ENCODE results near the gene GRAMD2B.
"Not testable (repeated sequence)": the region's sequence is repeated elsewhere in the genome, so short reads cannot be mapped to it uniquely, and the experiment has no call there.

The GRAMD2B gene

DNA sequence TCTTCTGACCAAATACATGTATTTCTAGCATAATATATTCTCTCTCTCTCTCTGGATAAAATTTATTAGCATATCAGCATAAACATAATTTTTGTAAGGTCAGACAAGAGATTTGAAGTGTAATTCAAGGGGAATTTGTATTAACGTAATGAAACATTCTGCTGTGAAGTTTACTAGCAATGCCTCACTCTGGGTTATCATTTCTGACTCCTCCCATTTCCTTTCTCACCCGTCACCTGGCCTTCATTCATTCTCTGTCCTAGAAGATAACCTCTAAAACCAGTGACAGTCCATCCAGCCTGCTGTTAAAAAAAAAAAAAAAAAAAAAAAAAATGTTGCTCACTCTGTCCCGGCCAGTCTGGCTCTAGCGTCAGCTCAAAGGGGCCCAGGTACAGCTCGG lies 27.1 kb downstream of the GRAMD2B start:
- no peak for DNase-seq (ENCODE audit: low read depth, low spot score)

DNA sequence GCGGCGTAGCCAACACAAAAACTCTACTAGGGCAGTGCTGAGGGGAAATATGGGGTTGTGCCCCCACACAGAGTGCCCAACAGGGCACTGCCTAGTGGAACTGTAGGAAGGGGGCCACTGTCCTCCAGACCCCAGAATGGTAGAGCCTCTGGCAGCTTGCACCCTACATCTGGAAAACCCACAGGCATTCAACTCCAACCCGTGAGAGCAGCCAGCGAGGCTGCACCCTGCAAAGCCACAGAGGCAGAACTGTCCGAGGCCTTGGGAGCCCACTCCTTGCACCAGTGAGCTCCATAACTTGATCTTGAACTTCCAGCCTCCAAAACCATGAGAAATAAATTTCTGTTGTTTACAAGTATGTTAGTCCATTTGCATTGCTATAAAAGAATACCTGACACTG lies 27.7 kb downstream of the GRAMD2B start:
- no peak for DNase-seq (ENCODE audit: low read depth, low spot score)

DNA sequence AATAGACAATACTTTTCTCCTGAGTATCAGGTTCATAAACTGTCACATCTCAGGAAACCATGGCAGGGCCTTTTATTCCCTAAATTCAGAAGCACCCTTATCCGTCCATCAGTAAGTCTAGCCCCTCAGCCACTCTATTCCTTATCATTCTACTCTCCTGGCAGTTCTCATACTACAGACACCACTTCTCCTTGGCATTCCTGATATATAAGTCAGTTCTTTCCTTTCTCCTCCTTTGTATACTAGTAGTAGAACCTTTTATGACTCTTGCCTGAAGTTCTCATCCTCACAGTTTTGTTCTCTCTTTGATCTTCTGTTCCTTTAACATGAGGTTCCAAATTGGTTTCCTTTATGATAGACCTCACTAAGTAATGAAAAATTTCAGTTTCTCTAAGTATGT lies 29.3 kb downstream of the GRAMD2B start:
- no peak for DNase-seq (ENCODE audit: low read depth, low spot score)

- DNase-seq (ENCODE audit: low read depth, low spot score) = no peak
Measured at GRCh38 chr5:126454081-126454480, 30.9 kb downstream of the GRAMD2B start.

- DNase-seq (ENCODE audit: low read depth, low spot score) = no peak
Measured at GRCh38 chr5:126454535-126454934, 31.3 kb downstream of the GRAMD2B start.

GRCh38 chr5:126455264-126455663 lies 32.1 kb downstream of the GRAMD2B start:
- DNase-seq (ENCODE audit: low read depth, low spot score) = no peak

GRCh38 chr5:126455728-126456127 lies 32.5 kb downstream of the GRAMD2B start:
- no peak for DNase-seq (ENCODE audit: low read depth, low spot score)

DNA sequence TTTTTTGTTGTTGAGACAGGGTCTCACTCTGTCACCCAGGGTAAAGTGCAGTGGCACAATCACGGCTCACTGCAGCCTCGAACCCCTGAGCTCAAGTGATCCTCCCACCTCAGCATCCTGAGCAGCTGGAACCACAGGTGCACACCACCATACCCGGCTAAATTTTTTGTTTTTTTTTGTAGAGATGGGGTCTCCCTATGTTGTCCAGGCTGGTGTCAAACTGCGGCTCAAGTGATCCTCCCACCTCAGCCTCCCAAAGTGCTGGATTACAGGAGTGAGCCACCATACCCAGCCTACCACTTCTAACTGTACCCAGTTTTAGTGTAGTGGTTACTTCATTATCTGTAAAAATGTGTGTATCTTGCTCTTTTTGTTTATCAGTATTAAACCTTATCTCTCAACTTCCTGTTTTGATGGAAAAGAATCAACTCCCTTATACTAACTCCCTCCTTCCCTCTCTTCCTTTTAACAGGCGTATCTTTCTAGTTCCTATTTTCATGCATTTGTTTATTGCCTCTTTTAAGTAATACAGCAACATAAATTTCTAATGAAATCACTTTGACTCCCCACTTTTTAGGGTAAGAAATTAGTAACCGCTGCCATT lies 33.1 kb downstream of the GRAMD2B start:
- no peak for DNase-seq (ENCODE audit: low read depth, low spot score)

DNA sequence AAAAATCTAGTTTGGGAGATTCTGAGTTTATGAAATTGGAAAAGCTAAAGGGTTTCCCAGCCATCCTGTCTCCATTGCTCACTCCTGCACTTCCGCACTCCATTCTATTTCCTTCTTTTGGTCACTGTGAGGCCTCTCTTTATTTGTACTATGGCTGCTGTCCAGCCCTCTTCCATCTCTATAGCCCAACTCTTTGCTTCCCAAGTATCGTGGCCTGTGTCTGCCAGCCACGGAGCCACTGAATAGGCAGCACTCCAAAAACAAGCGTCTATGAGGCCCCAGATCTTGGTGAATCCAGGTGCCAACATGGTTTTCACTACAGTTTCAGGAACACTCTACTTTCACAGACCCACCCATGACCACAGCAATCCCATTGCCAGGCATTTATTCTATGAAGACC lies 37.2 kb downstream of the GRAMD2B start:
- no peak for DNase-seq (ENCODE audit: low read depth, low spot score)

DNA sequence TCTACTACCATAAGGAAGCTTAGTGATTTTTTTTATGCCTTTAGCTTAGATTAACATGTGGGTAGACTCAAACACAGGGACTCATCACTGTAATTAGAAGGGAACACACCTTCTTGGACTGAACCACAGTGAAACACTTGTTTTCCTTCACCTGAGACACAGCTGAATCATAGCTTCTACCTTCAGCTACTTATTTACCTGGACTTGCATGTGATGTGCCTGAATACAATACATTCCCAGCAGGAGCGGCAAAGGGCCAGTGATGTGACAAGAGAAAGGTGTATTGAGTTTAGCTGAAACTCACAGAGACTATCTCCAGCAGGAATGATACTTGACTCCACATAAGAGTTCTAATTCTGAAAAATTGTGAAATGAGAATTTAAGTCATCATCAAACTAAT lies 37.8 kb downstream of the GRAMD2B start:
- DNase-seq (ENCODE audit: low read depth, low spot score) = no peak

DNA sequence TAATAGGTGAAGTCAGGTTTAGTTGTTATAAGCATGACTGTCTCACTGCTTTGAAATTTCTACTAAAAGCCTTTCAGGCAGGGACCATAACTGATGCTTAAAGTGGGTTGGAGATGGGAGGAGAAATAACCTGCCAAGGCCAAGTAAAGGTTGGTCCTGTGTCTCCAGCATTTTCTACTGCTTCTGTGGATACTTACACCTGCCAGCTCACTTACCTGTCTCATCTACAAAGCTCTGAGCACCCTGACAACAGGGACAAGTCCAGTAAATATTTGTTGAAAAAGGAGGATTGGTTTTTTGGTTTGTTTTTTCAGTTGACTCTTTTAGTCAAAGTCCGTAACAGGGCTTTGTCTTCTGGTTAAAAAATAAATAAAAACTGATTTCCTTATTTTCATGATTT lies 38.6 kb downstream of the GRAMD2B start:
- DNase-seq (ENCODE audit: low read depth, low spot score) = no peak

GRCh38 chr5:126462239-126463014 lies 39.2 kb downstream of the GRAMD2B start:
- DNase-seq (ENCODE audit: low read depth, low spot score) = no peak

- DNase-seq (ENCODE audit: low read depth, low spot score) = no peak
Measured at GRCh38 chr5:126464016-126464415, 40.8 kb downstream of the GRAMD2B start.

DNA sequence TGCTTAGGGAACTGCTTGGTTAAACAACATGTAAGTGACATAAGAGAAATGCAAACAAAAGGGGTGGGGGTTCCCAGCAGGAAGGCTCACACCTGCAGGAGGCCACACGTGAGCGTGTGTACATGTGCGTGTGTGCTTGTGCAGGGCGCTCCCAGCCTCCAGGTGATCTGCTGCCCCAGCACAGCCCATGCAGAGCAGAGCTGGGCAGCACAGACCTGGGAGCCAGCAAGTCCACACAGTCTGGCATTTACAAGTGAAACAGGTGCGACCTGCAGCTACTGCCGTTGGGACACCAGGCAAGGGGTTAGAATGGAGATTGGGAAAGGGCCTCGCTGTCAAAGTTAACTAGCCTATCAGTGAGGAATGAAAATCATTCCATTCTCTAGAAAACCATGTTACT lies 41.8 kb downstream of the GRAMD2B start:
- no peak for DNase-seq (ENCODE audit: low read depth, low spot score)

DNA sequence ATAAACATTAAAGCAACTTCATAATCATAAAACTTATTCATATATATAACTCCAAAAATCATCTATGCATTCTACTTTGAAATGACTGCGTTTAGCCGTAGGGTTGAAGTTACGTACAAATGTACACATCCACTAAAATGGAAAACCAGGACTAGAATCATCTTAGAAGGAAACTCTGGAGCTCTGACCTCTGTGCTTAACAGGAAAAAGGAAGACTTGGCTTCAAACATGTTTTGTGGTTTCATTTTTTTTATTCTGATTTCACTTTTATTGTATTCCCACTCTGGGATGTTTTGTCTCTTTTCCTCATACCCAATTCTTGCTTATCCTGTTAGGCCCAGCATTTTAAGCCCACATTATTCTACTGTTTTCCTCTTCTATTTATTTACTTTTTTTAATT lies 44.9 kb downstream of the GRAMD2B start:
- DNase-seq (ENCODE audit: low read depth, low spot score) = no peak

- DNase-seq (ENCODE audit: low read depth, low spot score) = no peak
Measured at GRCh38 chr5:126469536-126470316, 46.5 kb downstream of the GRAMD2B start.

DNA sequence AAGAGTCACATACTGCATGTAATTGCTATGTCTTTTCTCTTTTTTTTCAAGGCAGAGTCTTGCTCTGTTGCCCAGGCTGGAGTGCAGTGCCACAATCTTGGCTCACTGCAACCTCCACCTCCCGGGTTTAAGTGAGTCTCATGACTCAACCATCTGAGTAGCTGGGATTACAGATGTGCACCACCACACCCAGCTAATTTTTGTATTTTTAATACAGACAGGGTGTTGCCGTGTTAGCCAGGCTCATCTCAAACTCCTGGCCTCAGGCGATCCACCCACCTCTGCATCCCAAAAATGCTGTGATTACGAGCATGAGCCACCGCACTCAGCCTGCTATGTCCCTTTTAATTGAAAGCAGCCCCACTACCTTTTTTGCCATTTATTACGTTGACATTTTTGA lies 47.3 kb downstream of the GRAMD2B start:
- not testable (repeated sequence) for DNase-seq (ENCODE audit: low read depth, low spot score)

DNA sequence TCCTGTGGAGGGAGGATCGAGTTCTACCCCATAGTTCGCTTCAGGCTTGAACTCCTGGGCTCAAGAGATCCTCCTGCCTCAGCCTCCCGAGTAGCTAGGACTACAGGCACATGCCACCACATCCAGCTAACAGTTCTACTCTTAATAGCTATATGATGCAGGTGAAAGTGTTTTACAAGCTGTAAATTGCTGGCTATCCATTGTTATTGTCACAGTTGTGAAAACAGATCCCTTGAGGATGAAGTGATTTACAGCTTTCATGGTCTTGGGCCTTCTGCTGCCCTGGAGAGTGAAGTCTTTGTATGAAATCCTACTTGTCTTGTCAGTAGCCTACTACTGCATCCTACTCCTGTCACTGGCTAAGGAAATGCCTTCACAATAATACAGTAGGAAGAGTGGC lies 48.0 kb downstream of the GRAMD2B start:
- no peak for DNase-seq (ENCODE audit: low read depth, low spot score)

DNA sequence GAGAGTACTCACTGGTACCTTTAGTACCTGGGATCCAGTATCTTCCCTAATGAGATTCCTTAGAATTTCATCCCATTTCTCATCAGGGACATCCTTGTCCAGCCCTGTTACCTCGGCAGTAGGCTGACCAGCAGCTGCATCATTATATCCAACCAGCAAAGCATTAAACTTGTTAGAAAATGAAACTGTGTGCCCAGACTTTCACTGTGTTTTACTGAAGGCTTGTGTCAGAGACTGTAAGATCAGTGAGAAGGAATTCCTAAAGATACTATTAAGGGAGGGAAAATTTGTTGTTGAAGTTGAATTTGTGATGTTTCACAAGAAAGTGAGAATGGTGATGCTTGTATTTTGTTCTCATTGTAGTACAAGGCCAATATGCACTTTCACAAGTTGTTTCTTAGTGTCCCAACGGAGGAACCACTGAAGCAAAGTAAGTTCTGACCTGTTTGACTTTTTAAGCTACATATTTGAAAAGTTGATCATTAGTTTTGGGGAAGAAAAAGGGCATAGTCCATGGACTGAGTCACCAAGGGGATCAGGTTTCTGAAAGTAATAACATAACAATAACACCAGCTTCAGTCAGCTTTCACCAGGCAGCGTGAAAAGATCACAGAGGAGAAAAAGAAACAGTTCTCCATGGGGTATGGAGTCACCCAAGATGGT lies 48.8 kb downstream of the GRAMD2B start:
- DNase-seq (ENCODE audit: low read depth, low spot score) = no peak

DNA sequence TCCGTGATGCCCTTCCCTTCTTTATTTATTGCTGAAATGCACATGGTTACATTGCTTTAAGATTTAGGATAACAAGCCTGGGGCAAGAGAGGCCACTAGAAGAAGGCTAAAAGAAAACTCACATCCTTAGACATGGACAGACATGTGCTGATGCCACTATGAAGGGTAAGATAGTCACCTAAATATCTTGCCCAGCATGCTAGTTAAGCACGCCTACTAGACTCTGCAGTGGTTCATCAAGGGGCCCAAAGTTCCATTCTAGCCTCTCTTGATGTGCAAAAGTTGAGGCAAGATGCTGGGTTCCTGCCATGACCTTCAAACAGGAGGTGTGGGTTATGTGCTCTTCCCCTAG lies 49.3 kb downstream of the GRAMD2B start:
- DNase-seq (ENCODE audit: low read depth, low spot score) = no peak

DNA sequence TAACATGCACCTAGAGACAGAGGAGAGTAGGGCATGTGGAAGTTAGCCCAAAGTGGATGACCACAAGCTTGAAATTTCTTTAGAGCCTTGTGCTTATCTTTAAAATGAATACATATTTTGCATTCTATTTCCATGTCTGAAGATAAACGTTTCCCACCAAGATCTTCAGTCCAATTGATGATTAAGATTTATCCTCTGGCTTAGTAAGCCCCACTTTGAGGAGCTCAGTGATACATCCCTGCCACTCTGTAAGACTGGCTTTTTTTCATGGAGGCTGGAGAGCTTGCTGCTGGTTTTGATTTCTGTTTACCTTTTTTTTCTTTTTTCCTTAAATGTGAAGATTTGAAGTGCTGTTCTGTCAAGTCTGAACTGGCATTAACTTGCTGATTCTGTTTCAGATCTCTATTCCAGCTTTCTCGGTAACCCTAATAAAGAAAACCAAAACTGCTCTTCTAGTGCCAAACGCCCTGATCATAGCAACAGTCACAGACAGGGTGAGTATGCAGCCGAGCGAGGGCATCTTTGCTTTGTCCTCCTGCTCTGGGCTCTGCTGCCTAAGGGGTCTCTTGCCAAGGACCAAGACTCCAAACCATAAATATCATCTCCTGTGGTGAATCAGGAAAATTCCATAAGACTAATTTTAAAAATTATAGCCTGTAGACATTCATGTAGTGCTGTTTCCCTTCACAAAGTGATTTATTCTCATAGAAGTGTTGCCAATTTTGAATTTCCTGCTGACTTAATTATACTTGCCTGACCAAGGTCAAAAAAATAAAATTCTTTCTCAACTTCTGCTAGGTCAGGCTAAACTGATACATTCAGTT lies 54.3 kb downstream of the GRAMD2B start:
- DNase-seq (ENCODE audit: low read depth, low spot score) = no peak
